SK-N-SH (cell line): ENCODE measurements around the gene PRKCA. TPM values are rescaled to one million over a fixed set of nuclear protein-coding genes. Genes with fewer than 3 reads are reported as not detected.

Experiments
- CTCF ChIA-PET: fragments of 300-600, 350-600 bp; formaldehyde crosslinking; extraction: SDS; loops from one replicate; lab custom pipeline; 2021; lab: Yijun Ruan, JAX
- POLR2A ChIA-PET: fragments of 350-600 bp; sonication (Branson Sonifier 250); formaldehyde crosslinking; extraction: SDS; loops from one replicate; lab custom pipeline; 2020; ENCODE audit warnings: antibody characterized with exemption, inconsistent platforms; lab: Yijun Ruan, JAX
- DNase-seq: peaks from one replicate; pipeline ENCODE4 v3.0.0; 2012
- H2AFZ ChIP-seq: fragments of 200-600 bp; sonication (generic); 2 replicates; pipeline ENCODE4 v1.8.1; 2016; ENCODE audit warnings: antibody characterized with exemption, mild to moderate bottlenecking, low read depth
- H3F3A ChIP-seq: fragments of 200-600 bp; sonication (generic); replicated peaks from 2 replicates; pipeline ENCODE3; 2016; ENCODE audit warnings: antibody characterized with exemption, mild to moderate bottlenecking; ENCODE audit not compliant: insufficient read depth
- H3K27ac ChIP-seq, 2 experiments: fragments of 200-500 bp in 1 of 2; fragments of 200-600 bp in 1 of 2; sonication (Bioruptor generic) in 1 of 2; sonication (generic), shearing (Covaris generic) in 1 of 2; 2 replicates each; pipeline versions ENCODE4 v1.5.1 to v1.6.1; 2014 to 2016; ENCODE audit warnings: low read depth in 2 of 2, inconsistent platforms in 1 of 2, low read length in 1 of 2, mild to moderate bottlenecking in 1 of 2, mixed read lengths in 1 of 2
- H3K27me3 ChIP-seq: fragments of 200-600 bp; sonication (generic), shearing (Covaris generic); 2 replicates; pipeline ENCODE4 v1.6.1; 2016; ENCODE audit warnings: mixed run types; ENCODE audit not compliant: insufficient read depth
- H3K36me3 ChIP-seq, 2 experiments: fragments of 200-500 bp in 1 of 2; fragments of 200-600 bp in 1 of 2; sonication (Bioruptor generic) in 1 of 2; sonication (generic) in 1 of 2; replicated peaks in 1 of 2; 2 replicates each; pipeline versions ENCODE3 to v1.5.1; 2014 to 2016; ENCODE audit warnings: low read length in 1 of 2, mild to moderate bottlenecking in 1 of 2; ENCODE audit not compliant: insufficient read depth in 2 of 2, control insufficient read depth in 1 of 2
- H3K4me1 ChIP-seq, 2 experiments: fragments of 200-500 bp in 1 of 2; fragments of 200-600 bp in 1 of 2; sonication (Bioruptor generic) in 1 of 2; sonication (generic), shearing (Covaris generic) in 1 of 2; 2 replicates each; pipeline versions ENCODE4 v1.5.1 to v1.6.1; 2014 to 2016; ENCODE audit warnings: low read depth in 1 of 2, low read length in 1 of 2, mixed run types in 1 of 2; ENCODE audit not compliant: insufficient read depth in 2 of 2, control insufficient read depth in 1 of 2
- H3K4me2 ChIP-seq: fragments of 200-600 bp; sonication (generic), shearing (Covaris generic); 2 replicates; pipeline ENCODE4 v1.6.1; 2017; ENCODE audit warnings: mixed run types
- H3K4me3 ChIP-seq, 2 experiments: fragments of 200-500 bp in 1 of 2; fragments of 200-600 bp in 1 of 2; sonication (Bioruptor generic) in 1 of 2; sonication (generic), shearing (Covaris generic) in 1 of 2; 2 replicates each; pipeline versions ENCODE4 v1.5.1 to v1.8.1; 2014 to 2016; ENCODE audit warnings: low read depth in 2 of 2, inconsistent platforms in 1 of 2, low read length in 1 of 2, mild to moderate bottlenecking in 1 of 2, mixed read lengths in 1 of 2, moderate library complexity in 1 of 2
- H3K79me2 ChIP-seq: fragments of 200-600 bp; sonication (generic); 2 replicates; pipeline ENCODE4 v1.8.1; 2017; ENCODE audit warnings: mild to moderate bottlenecking; ENCODE audit not compliant: insufficient read depth
- H3K9ac ChIP-seq: fragments of 200-600 bp; sonication (generic); 2 replicates; pipeline ENCODE4 v1.6.1; 2017; ENCODE audit warnings: mixed run types
- H3K9me2 ChIP-seq: fragments of 200-600 bp; sonication (generic); 2 replicates; pipeline ENCODE4 v1.6.1; 2017; ENCODE audit warnings: mixed run types
- H3K9me3 ChIP-seq: fragments of 200-600 bp; sonication (generic); 2 replicates; pipeline ENCODE4 v1.6.1; 2017; ENCODE audit warnings: mixed run types, mild to moderate bottlenecking, moderate library complexity
- H4K20me1 ChIP-seq: fragments of 200-600 bp; sonication (generic); 2 replicates; pipeline ENCODE4 v1.6.1; 2017; ENCODE audit warnings: mild to moderate bottlenecking, mixed run types; ENCODE audit not compliant: insufficient read depth
- CHD2 ChIP-seq: fragments of 150-350 bp; IDR thresholded peaks from 2 replicates; pipeline ENCODE4 v1.6.1; 2018; ENCODE audit warnings: low read length; ENCODE audit not compliant: partially characterized antibody
- ELF1 ChIP-seq: IDR thresholded peaks from 2 replicates; pipeline ENCODE4 v1.4.0; 2012
- EZH2phosphoT487 ChIP-seq: fragments of 200-600 bp; sonication (generic); IDR thresholded peaks from 2 replicates; pipeline ENCODE4 v1.6.1; 2017; ENCODE audit warnings: low read depth, mixed run types, mild to moderate bottlenecking, antibody characterized with exemption, moderate library complexity, borderline replicate concordance
- FOXJ3 ChIP-seq: sonication (generic); formaldehyde crosslinking; IDR thresholded peaks from 2 replicates; pipeline ENCODE4 v1.5.1; 2020; ENCODE audit warnings: mild to moderate bottlenecking, missing genetic modification reagents
- FOXM1 ChIP-seq: IDR thresholded peaks from 2 replicates; pipeline ENCODE4 v1.4.0; 2012; ENCODE audit warnings: low read depth, mild to moderate bottlenecking
- JUND ChIP-seq: IDR thresholded peaks from 2 replicates; pipeline ENCODE4 v1.4.0; 2012
- MEF2A ChIP-seq: IDR thresholded peaks from 2 replicates; pipeline ENCODE4 v1.4.0; 2012; ENCODE audit warnings: low read depth, borderline replicate concordance
- NFIC ChIP-seq: IDR thresholded peaks from 2 replicates; pipeline ENCODE4 v1.4.0; 2012; ENCODE audit warnings: borderline replicate concordance
- NRF1 ChIP-seq: IDR thresholded peaks from 2 replicates; pipeline ENCODE4 v1.6.1; 2012; ENCODE audit warnings: low read depth, mild to moderate bottlenecking, low read length
- PBX3 ChIP-seq: IDR thresholded peaks from 2 replicates; pipeline ENCODE4; 2012
- POLR2AphosphoS5 ChIP-seq: IDR thresholded peaks from 2 replicates; pipeline ENCODE4 v1.6.1; 2012; ENCODE audit warnings: low read depth, low read length
- RAD21 ChIP-seq: IDR thresholded peaks from 2 replicates; pipeline ENCODE4 v1.6.1; 2012; ENCODE audit warnings: mild to moderate bottlenecking, low read length
- RCOR1 ChIP-seq: fragments of 150-350 bp; IDR thresholded peaks from 2 replicates; pipeline ENCODE4 v1.6.1; 2017; ENCODE audit warnings: antibody characterized with exemption, low read length
- RFX5 ChIP-seq: IDR thresholded peaks from 2 replicates; pipeline ENCODE4 v1.6.1; 2012; ENCODE audit warnings: mild to moderate bottlenecking, improper control_type of control experiment, low read length
- USF2 ChIP-seq: fragments of 150-350 bp; IDR thresholded peaks from 2 replicates; pipeline ENCODE4 v1.6.1; 2017; ENCODE audit warnings: antibody characterized with exemption, low read length, low read depth, borderline replicate concordance
- YY1 ChIP-seq: IDR thresholded peaks from 2 replicates; pipeline ENCODE4 v1.4.0; 2012; ENCODE audit warnings: low read depth, mild to moderate bottlenecking
- ZBTB33 ChIP-seq: IDR thresholded peaks from 2 replicates; pipeline ENCODE4 v1.4.0; 2012; ENCODE audit warnings: low read depth, borderline replicate concordance
- WGBS: methylation state at CpG from one replicate; pipeline ENCODE4 v1.1.6; 2017; ENCODE audit warnings: low lambda C conversion rate; 5-methylcytosine and 5-hydroxymethylcytosine counted together
- polyA plus RNA-seq, 3 experiments: library from polyadenylated mRNA; depleted of rRNA; stranded (reverse); fragments of >200 nt; gene quantifications; 2 replicates each; pipeline ENCODE4 v1.2.3, GENCODE V29; 2012

PRKCA gene
- polyA plus RNA-seq, 1 of the 3 experiments (the other 2 are of a cell fraction) = 108 TPM

- peaks cover 34% of the 10 kb centered on the region for H3F3A ChIP-seq
- no peak overlapping the region for H3K4me3 ChIP-seq
- H3K4me1 ChIP-seq = no peaks in the 10 kb centered on the region
- TF ChIP-seq FOXM1 (no peak), RAD21 (no peak), ZBTB33 (no peak), CHD2 (no peak), YY1 (no peak), EZH2phosphoT487 (no peak), NFIC (no peak), RFX5 (no peak), POLR2AphosphoS5 (no peak), PBX3 (no peak), MEF2A (no peak), RCOR1 (no peak), USF2 (no peak), JUND (no peak), ELF1 (no peak)
- H3K36me3 ChIP-seq = peaks cover 0 to 40% of the 10 kb centered on the region in 2 experiments
- H3K9me2 ChIP-seq = no peaks in the 10 kb centered on the region
- no peak for DNase-seq
- H3K4me2 ChIP-seq = no peak overlapping the region
- H4K20me1 ChIP-seq = 0 out of 2 replicates have a peak, but pooled peaks cover 7% of the 10 kb centered on the region
- no peaks in the 10 kb centered on the region for H3K27me3 ChIP-seq
- POLR2A ChIA-PET = no interaction called here
- 95% methylated on average over 8 of the region's 8 CpGs for WGBS
- H3K9me3 ChIP-seq = no peaks in the 10 kb centered on the region
- H2AFZ ChIP-seq = no peak overlapping the region
- H3K79me2 ChIP-seq = peaks cover 94% of the 10 kb centered on the region
- CTCF ChIA-PET = interaction anchor here (1.0 kb wide), 1 partner anchor 10 kb away, joined by 4 read pairs; no protein-coding TSS in a partner anchor
- H3K9ac ChIP-seq = no peak overlapping the region
- no peak overlapping the region for H3K27ac ChIP-seq
Observed at GRCh38 chr17:66557886-66558285, 255.5 kb downstream of the PRKCA start.

GRCh38 chr17:66560691-66561090 lies 258.3 kb downstream of the PRKCA start:
- Histone ChIP-seq H3K4me2 (no peak overlapping the region), H3K9ac (no peak overlapping the region)
- TF ChIP-seq NRF1 = no peak
- no peak for TF ChIP-seq FOXJ3 (CRISPR knock-in tag)
- TF ChIP-seq, all 33 proteins: peak for 0
- no peak for DNase-seq
- H3K79me2 ChIP-seq = peaks cover 93% of the 10 kb centered on the region
- WGBS = 98% methylated on average over 7 of the region's 7 CpGs
- CTCF ChIA-PET = interaction anchor here (1.5 to 2.0 kb wide), 2 partner anchors 10 to 113 kb away, joined by 3 to 5 read pairs; no protein-coding TSS in a partner anchor
- POLR2A ChIA-PET = no interaction called here
- no peak overlapping the region for H3K4me3 ChIP-seq
- H2AFZ ChIP-seq = no peak overlapping the region
- no peaks in the 10 kb centered on the region for H3K9me2 ChIP-seq
- peaks cover 45% of the 10 kb centered on the region for H3F3A ChIP-seq
- H3K27me3 ChIP-seq = no peaks in the 10 kb centered on the region
- no peak overlapping the region for H3K27ac ChIP-seq
- 0 out of 2 replicates have a peak, but pooled peaks cover 7% of the 10 kb centered on the region for H4K20me1 ChIP-seq
- H3K9me3 ChIP-seq = no peaks in the 10 kb centered on the region
- peaks cover 0 to 33% of the 10 kb centered on the region in 2 experiments for H3K36me3 ChIP-seq
- H3K4me1 ChIP-seq = peaks cover 0 to 15% of the 10 kb centered on the region in 2 experiments; a peak in 2 of 4 replicates
